Head of caudate nucleus (tissue), 42 donors: ENCODE results near the gene JCHAIN.
A peak's percentile ranks its signal among the peaks of the same experiment; 100 is the strongest.
"Not testable (repeated sequence)": the region's sequence is repeated elsewhere in the genome, so short reads cannot be mapped to it uniquely, and the experiment has no call there.

Source experiments
- DNase-seq, 42 donors: peaks; one replicate each; pipeline versions ENCODE4 v3.0.0 to v3.0.0-alpha.2; 2020 to 2021; ENCODE audit warnings: mixed read lengths in 7 of 42
- intact Hi-C: fragments of 100-400 bp; cut with DNase I; formaldehyde crosslinking; loops from one replicate; pipeline ENCODE4 v1.15.0; 2022

The JCHAIN gene

GRCh38 chr4:70700712-70701111 is 34.4 kb upstream of the JCHAIN start:
- intact Hi-C loops, result loop anchor here (10.0 kb wide), 1 partner anchor 294 kb away; the partner anchor contains the start of gene DCK
- no peak for DNase-seq

- intact Hi-C loops, DNase-seq: not testable (repeated sequence)
These were observed 32.1 kb upstream of the JCHAIN start for GRCh38 chr4:70698435-70698834.

- DNase-seq, intact Hi-C loops: not testable (repeated sequence)
These were observed 28.3 kb upstream of the JCHAIN start for GRCh38 chr4:70694633-70695032.

DNA sequence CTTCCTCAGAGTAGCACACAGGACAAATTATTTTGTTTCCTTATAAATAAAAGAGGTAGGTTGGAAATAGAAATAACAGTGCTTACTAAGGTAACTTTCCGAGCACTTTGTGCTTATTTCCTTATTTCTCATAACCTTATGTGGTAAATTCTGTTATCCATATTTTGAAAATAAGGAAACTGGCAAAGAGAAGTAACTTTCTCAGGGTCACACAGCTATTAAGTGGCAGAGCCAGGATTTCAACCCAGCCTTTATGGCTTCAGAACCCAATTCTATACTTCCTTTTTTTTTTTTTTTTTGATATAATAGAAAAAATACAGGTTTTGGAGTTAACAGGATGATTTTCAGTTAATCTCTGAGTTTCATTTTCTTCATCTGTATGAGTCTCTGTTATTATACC is 25.4 kb upstream of the JCHAIN start:
- intact Hi-C loops, result no loop called here
- DNase-seq, result no peak

GRCh38 chr4:70688795-70689231 is 22.5 kb upstream of the JCHAIN start:
- intact Hi-C loops, result loop anchor here (2.0 to 5.0 kb wide), 3 partner anchors 16 to 150 kb away; partner anchors contain the start of genes GRSF1 and RUFY3
- peak in 8 of 42 donors; percentile 3 to 42 (median 18) for DNase-seq

- DNase-seq, result peak; percentile 91 to 99 (median 95)
- intact Hi-C loops, result loop anchor here (2.0 to 5.0 kb wide), 3 partner anchors 17 to 151 kb away; partner anchors contain the start of genes GRSF1 and RUFY3
These were observed 21.8 kb upstream of the JCHAIN start, which contains the start of gene UTP3 for GRCh38 chr4:70687821-70688794. TSS of gene UTP3 (plus strand) at chr4:70688532. CDS start at chr4:70688678, 146 bp downstream.

GRCh38 chr4:70687392-70687791 is 21.1 kb upstream of the JCHAIN start:
- DNase-seq, result peak in 19 of 42 donors; percentile 5 to 54 (median 20)
- intact Hi-C loops, result loop anchor here (5.0 kb wide), 1 partner anchor 35 kb away; the partner anchor contains the start of gene RUFY3

GRCh38 chr4:70682142-70682541 is 15.8 kb upstream of the JCHAIN start:
- intact Hi-C loops, DNase-seq: not testable (repeated sequence)

- no peak for DNase-seq
- intact Hi-C loops, result no loop called here
These were observed 15.4 kb upstream of the JCHAIN start for GRCh38 chr4:70681704-70682103.

- DNase-seq, result no peak
- intact Hi-C loops, result no loop called here
These were observed 14.6 kb upstream of the JCHAIN start for GRCh38 chr4:70680934-70681333.

DNA sequence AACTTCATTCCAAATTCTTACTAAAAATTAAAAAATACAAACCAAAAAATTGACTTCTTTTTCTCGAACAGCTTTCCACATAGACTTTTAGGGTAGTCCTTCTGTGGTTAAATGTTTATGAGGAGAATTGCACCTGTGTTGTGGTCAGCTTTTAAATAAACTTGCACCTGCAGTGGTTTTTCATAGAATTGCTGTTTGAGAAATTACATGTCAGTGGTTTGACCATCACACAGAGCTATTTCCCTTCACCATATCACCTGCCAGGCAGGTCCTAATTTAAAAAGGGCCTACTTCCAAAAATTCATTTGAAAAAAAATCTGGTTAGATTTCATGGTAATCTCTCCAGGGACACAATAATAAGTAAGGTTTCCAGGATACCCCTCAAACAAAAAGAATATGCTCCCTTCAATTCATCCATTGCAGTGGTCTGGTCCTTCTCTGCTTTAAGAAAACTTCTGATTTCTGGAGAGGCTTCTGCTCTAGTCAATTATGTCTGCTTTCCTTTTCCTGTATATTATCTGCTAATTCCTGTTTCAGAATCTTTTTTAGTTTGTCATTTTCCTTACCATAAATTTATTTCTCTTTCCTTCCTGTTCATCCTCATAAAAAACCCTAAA is 12.2 kb upstream of the JCHAIN start:
- no peak for DNase-seq
- intact Hi-C loops, result no loop called here

DNA sequence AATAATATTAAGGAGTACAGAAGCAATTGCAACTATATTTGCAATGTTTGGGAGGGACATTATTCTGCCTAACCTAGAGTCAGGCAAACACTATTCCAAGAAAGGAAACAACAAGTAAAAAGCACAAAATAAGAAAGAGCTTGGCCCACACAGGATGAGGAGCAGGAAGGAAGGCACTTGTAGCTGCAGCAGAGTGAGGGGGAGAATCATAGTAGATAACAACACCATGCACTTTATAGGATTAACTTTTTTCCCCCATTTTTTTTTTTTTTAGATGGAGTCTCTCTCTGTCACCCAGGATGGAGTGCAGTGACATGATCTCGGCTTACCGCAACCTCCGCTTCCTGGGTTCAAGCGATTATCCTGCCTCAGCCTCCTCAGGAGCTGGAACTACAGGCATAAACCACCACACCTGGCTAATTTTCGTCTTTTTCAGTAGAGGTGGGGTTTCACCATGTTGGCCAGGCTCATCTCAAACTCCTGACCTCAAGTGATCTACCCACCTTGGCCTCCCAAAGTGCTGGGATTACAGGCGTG is 10.3 kb upstream of the JCHAIN start:
- DNase-seq, result no peak
- intact Hi-C loops, result no loop called here

- no peak for DNase-seq
- intact Hi-C loops, result no loop called here
These were observed 8.4 kb upstream of the JCHAIN start for GRCh38 chr4:70674731-70675130.

DNA sequence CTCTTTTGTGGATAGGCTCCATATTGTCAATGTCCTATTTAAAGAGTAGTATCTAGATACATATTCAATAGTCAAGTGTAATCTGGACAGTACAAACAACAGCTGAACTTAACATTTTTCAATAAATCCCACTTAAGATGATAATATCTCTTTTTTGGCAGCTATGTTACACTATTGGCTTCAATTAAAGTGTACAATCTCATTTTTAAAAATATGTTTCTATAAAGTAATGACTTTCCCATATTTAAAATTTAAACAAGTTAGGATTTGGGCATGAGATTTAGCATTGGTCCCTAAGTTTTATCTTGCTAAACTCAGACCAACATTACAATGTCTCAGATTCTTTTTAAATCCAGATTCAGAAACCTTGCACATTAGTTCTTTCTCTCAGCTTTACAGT is 7.9 kb upstream of the JCHAIN start:
- DNase-seq, result no peak
- intact Hi-C loops, result no loop called here

GRCh38 chr4:70671091-70671490 is 4.8 kb upstream of the JCHAIN start:
- no peak for DNase-seq
- intact Hi-C loops, result no loop called here

GRCh38 chr4:70670332-70671014 is 4.2 kb upstream of the JCHAIN start:
- intact Hi-C loops, result no loop called here
- DNase-seq, result no peak

- intact Hi-C loops, result no loop called here
- no peak for DNase-seq
These were observed 1.6 kb upstream of the JCHAIN start for GRCh38 chr4:70667740-70668535.

DNA sequence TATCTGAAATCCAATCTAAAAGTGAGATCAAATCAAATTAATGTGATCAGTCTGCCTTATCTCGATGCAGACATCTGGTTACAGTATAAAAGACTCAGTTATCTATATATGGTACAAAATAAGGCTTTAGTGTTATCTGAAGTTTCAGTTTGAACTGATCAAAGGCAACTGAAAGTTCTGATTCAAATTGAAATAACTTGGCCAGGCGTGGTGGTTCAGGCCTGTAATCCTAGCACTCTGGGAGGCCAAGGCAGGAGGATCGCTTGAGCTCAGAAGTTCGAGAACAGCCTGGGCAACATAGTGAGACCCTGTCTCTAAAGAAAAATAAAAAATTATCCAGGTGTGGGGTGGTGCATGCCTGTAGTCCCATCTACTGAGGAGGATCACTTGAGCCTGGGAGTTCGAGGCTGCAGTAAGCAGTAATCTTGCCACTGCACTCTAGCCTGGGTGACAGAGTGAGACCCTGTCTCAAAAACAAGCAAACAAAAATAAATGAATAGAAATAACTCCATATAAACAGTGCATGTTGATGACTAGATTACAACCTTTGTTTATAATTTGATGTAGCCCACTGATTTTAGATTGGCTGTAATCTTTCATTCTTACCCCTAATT is 4.9 kb downstream of the JCHAIN start:
- intact Hi-C loops, DNase-seq: not testable (repeated sequence)
